NCI-H82 treated with DMSO at 0.1 percent for 48 hours (cell line): ENCODE results near the gene LGMN.
"Not testable (repeated sequence)": the region's sequence is repeated elsewhere in the genome, so short reads cannot be mapped to it uniquely, and the experiment has no call there.

Experiments used
- DNase-seq: peaks from one replicate; lab custom pipeline; 2025; ENCODE audit not compliant: unreplicated experiment; lab: John Stamatoyannopoulos, UW

LGMN gene

DNA sequence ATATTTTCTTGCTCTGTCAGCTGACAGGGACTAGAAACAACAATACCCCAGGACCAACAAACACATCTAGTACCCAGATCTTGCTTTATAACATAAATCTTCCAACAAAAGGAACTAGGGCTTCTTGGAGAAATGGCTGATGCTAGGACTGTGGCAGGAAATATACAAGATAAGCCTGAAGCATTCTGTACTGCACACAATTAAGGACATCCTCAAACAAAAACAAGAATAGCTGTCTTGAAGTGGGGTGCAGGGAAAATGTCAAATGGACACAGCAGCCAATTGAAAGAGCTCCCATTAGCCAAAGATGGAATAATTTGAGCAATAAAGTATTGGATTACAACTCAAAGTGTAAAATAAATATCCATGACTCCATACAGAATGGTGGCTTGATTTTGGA, 50.0 kb downstream of the LGMN start:
- DNase-seq: no peak

DNA sequence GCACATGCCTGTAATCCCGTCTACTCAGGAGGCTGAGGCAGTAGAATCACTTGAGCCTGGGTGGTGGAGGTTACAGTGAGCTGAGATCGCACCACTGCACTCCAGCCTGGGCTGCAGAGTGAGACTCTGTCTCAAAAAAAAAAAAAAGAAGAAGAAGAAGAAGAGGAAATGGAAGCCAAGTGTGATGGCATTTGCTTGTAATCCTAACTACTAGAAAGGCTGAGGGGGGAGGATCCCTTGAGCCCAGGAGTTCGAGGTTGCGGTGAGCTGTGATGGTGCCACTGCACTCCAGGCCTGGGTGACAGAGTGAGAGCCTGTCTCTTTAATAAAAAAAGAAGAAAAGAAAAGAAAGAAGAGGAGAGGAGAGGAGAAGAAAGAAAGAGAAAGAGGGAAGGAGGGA, 52.1 kb downstream of the LGMN start:
- no peak for DNase-seq

DNA sequence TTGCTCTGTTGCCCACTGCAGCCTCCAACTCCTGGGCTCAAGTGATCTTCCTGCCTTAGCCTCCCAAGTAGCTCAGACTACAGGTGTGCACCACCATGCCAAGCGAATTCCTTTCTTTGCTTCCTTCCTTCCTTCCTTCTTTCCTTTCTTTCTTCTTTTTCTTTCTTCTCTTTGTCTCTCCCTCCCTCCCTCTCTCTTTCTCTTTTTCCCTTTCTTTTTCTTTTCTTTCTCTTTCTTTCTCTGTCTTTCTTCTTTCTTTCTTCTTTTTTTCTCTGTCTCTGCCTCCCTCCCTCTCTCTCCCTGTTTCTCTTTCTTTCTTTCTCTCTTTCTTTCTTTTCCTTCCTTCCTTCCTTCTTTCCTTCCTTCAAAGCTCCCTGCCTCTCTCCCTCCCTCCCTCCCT, 52.9 kb downstream of the LGMN start:
- DNase-seq: no peak

DNA sequence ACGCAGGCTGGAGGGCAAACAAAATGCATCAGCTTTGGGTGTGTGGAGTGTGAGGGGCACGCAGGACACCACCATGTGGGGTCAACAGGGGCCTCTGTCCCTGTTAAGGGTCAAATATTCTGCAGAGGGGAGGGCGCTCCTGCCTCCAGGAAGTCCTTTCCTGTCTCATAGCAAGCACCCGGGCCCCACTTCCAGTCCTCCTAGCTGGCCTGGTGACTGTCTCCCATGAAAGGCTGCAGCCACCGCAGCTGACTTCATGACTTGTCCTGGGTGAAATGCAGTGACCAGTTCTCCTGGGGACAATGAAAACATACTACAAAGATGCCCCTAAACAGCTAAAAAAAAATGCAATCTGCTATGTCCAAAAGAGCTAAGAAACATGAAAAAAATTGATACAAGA, 53.6 kb downstream of the LGMN start:
- DNase-seq: no peak

DNA sequence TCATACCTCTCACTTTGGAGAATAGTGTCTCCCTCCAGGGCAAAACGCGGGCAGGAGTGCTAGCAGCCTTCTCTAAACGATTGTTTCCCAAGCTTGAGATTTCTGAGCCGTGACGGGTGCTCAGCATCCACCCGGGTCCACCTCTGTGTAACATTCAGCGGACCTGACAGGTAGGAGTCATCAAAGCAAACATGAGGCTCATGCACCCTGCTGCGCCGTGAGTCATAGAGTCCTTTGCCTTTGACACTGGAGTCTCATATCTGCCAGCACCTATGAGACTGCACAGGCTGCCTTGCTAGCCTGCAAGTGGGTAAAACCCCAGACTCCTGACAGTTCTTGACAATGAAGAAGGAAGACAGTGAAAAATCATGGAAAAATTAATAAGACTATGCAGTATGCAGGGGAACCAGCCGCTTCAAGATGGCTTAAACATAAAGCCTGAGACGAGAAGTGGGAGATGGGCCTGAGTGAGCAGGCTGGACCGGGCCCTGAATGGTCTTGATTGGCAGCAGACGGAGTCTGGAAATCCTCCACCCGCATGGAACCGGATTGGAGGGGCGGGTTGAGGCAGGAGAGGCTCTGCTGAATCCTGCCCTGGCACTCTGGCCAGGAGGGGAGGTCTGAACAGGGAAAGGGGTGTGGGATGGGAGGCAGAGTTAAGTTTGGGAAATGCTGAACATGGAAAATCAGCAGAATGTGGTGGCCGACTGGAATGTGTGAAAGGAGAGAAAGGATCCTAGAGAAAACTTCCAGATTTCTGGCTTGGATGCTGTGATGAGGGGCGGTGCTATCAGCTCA, 54.2 kb downstream of the LGMN start:
- DNase-seq: no peak

DNA sequence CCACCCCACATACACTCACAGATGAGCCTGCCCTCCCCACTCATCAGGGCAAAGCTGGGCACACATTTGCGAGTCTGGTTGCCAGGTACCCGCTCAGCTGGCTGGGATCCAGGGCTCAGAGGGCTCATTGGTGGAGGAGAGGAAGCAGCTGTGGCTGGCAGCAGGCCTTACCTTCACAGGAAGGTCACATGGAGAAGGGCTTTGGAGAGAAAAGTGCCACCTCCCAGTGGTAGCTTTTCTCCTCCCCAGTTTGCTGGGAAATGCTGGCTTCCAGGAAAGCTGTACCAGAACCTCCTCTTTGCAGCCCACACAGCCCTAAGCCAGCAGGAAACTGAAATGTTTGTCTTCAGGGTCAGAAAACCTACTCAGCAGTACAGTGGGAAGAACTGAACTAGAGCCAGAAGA, 55.6 kb downstream of the LGMN start:
- DNase-seq: no peak

DNA sequence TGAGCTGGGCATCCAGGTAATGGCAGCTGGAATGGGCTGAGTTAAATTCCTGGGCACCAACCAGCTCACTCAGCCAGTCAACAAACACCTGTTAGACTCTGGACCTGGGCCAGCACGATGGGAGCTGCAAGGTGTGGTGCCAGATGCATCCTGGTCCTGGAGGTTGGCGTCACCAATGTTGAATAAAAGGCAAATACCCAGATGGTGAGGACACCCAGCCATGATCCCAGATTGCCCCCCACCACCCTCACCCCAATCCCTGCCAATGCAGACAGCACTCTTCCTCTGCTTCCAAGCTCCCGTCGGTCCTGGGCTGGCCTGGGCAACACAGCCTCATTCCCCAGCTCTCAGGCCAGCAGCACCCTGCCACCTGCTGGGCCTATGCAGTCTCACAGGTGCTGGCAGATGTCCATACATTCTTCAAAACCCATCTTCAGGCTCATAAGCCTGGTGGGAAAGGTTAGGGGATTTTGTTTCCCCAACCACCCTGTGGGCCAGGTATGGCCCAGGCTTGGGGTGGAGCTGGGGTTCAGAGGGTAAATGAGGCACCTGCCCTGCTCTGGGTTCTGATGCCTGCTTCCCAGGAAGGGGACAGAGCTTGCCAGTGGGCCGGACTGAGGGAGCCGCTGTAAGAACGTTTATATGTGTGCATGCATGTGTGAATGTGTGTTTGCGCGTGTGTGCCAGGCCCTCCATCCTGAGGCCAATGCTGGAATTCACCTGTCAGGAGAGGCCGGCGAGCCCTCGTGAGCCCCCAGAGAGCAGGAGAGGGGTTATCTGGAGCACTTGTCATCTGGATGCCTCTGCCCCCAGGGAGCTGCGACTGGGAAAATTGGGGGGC, 58.0 kb downstream of the LGMN start:
- peak; percentile 8 for DNase-seq

DNA sequence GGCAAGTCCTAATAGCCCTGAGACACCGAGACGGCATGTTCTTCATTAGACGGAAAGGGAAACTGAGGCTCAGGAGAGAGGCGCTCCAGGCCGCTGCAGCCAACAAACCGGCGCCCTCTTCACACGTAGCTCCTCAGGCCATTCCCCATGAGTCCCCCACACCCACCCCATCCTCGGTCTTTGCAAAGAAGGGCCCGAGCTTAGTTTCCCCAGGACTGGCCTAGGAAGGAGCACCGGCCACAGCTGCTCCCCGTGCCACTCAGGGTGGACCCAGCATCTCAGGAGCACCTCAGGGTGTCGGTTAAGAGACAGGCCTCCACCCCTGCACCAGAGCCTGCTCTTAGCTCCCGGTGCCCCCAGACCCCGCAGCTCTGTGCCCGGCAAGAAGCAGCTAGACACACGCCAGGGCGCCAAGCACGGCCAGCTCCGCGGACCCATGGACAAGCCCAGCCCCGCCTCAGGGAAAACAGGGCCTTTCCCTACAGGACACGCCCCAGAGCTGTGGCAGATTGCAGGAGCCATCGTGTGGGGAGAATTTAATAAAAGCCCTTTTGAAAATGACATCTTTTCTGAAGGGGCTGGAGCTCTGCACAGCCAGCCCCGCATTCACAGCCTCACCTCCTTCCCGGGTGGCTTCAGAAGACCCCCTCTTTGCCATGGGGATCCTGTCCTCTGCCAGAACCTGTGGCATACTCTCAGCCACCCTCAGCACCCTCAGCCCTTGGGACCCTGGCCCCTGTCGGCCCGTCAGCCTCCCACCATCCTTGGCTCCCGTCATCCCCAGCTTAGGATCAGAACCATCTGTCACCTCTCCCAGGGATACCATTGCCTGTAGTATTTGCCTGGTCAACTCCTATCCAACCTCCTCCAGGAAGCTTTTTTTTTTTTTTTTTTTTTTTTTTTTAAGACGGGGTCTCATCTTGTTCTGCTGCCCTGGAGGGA, 59.7 kb downstream of the LGMN start:
- DNase-seq: peak; percentile 51

DNA sequence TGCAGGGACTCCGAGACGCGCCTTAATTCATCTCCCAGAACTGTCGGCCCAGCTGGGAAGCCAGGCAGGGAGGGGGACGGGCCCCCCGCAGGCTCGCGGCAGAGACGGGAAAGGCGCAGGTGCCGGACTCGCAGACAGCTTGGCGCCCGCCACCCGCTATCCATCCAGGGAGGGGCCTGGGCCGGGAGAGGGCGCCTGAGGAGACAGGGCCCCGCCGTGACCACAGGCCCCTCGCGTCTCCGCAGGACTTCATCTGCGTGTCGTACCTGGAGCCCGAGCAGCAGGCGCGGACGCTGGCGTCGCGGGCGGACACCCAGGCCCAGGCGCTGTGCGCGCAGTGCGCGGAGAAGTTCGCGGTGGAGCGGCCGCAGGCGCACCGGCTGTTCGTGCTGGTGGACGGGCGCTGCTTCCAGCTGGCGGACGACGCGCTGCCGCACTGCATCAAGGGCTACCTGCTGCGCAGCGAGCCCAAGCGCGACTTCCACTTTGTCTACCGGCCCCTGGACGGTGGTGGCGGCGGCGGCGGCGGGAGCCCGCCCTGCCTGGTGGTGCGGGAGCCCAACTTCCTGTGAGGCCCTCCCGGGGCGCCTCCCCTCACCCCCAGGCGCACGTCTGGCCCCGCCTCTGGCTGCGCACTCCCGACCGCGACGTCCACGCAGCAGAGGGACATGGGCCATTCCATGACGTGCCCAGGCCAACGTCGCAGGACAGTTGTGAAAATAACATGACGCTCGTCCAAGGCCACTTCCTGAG, 60.6 kb downstream of the LGMN start:
- no peak for DNase-seq

DNA sequence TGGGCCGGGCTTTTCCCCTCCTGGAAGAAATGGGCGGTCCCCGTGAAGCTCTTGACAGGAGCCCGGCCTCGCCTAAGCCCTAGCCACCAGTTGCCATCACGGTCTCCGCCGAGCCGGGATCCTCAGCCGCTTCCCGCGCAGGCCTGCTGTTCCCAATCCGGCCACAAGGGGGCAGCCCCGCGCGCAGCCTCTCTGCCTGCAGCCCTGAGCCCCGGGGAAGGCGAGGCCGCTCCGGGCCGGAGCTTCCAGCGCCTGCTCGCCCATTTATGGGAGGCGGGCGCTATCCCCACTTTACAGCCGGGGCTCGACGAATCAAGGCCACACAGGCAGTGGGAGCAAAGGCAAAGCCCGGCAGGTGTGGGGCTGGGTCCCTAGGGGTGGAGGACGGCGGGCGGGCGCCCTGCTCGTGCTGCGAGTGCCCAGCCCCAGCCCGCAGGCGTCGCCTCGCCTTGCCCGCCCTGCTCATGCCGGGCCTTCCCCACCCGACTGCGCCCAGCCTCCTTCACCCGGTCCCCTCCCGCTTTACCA, 61.5 kb downstream of the LGMN start:
- DNase-seq: peak; percentile 57

DNA sequence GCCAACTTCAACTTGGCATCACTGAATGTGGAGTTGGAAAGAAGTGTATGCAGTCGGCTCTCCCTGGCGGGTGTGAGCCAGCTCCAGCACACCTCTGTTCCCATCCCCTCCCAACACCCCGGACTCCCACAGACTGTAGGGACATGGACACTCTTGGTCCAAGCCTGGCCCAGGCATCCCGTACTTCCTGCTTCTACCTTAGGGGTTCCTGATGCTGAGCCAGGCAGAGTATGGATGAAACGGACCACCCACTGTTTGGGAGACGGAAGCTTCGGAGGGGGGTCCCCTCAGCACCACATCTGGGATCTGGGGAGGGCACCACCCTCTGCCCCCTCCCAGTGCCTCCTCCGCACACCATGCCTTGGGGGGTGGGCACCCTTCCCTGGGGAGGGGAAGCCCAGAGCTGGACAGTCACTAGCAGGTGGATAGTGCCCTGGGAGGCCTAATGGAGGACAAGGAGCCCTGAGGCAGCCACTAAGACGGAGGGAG, 62.0 kb downstream of the LGMN start:
- DNase-seq: no peak

DNA sequence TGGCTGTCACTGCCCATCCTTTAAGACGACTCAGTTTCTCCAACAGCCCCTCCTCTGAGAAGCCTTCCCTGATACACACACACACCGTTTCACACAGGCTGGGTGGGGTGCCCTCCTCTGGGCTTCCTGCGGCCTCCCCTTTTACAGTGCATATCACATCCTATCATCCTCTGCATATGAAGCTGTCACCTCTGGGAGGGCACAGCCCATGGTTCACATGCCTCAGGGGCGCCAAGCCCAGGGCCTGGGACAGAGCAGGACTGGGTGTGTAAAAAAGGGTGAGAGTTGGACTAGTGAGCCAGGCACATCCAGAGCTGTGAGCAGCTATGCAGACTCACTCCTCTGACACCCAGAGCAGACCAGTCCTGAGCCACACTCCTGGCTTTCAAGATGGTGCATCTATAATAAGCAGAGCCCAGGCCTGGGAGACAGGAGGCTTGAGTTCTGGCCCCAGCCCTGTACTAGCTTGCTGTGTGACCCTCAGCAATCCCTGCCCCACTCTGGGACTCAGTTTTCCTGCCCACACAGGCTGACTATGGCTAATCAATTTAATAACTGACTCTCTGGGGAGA, 62.6 kb downstream of the LGMN start:
- DNase-seq: no peak

DNA sequence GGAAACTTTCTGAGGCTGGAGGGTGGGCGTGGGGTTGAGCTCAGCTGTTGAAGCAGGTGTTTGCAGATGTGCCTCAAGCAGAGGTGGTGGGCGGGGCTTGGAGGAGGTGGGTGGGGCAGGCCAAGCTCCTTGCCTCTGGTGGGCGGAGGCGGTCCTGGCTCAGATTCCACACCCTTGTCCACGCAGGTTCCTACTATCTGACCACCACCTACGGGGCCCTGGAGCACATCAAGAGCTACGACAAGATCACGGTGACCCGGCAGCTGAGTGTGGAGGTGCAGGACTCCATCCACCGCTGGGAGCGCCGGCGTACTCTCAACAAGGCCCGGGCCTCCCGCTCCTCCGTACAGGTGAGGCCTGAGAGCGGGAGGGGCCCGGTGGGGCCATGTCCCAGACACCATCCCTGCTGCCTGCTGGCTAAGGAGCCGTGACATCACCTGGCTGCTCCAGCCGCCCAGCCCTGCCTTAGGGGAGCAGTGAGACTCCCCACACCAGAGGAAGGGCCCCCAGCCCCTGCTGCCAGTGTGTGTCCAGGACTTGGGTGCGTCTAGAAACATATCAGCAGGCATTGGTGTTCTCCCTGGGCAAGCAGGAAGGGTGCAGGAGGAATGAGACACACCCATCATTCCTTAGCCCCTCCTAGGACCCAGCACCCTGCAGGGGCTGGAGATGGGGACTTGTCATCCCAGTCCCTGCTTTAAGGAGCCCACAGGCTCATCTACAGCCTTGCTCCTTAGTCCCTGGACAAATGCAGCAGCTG, 63.4 kb downstream of the LGMN start:
- no peak for DNase-seq

DNA sequence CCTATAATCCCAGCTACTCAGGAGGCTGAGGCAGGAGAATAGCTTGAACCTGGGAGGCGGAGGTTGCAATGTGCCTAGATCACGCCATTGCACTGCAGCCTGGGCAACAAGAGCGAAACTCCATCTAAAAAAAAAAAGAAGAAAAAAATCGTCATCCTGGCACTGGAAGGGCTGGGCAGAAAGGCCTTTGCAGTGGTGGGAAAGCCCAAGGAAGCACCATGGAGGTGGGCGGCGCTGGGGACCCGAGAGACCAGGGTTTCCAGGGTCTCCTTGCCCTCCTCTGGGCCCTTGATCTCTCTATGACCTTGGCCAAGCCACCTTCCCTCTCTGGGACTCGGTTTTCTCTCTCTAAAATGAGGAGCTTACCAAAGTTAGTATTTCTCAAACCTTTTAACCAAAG, 65.4 kb downstream of the LGMN start:
- DNase-seq: no peak

DNA sequence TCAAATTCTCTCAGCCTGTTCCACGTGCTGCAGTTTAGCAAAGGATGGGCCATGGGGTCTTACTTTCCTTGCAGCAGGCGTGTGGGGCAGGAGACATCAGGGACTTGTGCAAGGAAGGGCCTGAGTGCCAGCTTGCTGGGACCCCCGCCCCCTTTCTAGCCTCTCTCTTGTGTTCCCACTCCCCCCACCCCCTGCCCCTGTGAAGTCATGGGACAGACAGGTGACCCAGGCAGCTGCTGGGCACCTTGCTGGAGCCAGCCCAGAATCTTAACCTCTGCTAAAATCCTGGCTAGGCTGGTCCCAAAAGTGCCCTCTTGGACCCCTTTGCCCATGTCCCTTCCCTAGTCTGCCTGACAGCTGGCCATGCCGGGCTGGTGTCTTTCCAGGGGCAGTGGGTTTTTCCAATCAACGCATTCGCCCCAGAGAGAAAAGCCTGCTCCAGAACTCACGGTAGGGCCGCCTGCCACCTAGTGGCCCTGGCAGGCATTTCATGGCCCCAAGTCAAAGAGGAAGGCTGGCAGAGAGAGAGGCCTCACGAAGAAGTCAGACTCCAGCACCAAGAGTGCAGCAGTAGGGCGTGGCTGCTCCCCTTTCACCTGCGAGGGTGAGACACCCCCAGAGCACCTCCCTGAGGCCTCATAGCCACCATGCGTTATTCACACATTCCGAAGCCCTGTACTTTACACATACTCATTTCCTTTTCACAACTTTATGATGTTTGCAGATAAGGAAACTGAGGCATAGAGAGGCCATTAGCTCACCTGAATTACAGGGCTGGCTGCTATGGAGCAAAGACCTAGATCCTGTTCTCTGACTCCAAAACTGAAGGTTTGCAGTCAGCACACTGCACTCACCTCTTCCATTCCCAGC, 67.4 kb downstream of the LGMN start:
- DNase-seq: peak; percentile 47

DNA sequence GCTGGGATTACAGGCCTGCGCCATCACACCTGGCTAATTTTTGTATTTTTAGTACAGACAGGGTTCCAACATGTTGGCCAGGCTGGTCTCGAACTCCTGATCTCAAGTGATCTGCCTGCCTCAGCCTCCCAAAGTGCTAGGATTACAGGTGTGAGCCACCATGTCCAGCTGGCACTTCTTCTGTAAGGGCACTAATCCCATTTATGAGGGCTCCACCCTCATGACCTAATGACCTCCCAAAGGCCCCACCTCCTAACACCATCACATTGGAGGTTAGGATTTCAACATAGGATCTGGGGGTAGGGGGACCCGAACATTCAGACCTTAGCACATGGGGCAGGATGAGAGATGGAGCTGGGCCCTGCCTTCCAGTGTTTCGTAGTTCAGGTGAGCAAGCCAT, 68.1 kb downstream of the LGMN start:
- DNase-seq: not testable (repeated sequence)

DNA sequence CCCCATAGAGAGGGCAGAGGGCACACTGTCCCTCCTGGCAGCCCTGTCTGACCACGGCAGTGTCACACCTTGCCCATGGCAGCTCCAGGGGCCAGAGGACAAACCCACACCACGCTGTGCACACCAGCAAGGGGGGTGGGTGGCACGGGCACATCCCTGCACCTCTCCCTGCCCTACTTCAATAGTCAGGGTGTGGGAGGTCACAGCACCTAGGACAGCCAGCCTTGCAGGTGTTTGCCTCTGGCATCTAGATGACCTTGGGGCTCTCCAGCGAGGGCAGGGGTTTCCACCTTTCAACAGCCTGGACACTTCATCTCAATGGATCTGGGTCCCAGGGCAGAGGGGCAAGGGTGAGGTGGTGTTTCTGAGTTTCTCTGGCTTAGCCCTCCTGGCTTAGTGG, 69.2 kb downstream of the LGMN start:
- DNase-seq: no peak

DNA sequence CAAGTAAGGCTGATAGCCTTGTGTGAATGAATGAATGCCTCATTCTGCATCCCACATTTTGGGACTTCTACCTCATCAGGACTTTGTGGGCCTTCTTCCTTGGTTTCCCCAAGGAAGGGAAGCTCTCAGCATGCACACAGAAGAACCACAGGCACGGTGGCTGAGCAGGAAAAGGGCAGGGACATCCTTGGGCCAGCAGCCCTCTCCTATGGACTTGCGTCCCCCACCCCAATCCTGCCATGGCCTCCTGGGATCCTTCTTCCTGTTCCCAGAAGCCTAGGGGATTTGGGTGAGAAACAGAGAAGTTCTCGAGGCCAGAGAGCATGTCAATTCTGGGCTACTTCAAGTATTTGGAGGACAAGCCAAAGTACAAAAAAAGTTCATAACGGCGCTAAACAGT, 69.7 kb downstream of the LGMN start:
- DNase-seq: no peak
